Uterus (tissue), 4 donors: ENCODE measurements around the gene HHIPL1. TPM values are rescaled to one million over a fixed set of nuclear protein-coding genes. Genes with fewer than 3 reads are reported as not detected.

ENCODE experiments used
- DNase-seq, 2 donors: peaks; one replicate each; pipeline ENCODE4 v3.0.0-alpha.2; 2019 to 2020
- H3K27ac ChIP-seq, 2 donors: fragments of 200-600 bp; sonication (generic); 1 replicate in 1 of 2; 2 replicates in 1 of 2; pipeline ENCODE4 v1.5.1; 2016 to 2018
- H3K27me3 ChIP-seq, 2 donors: fragments of 200-600 bp; sonication (generic); one replicate each; pipeline ENCODE4 v1.5.1; 2018 to 2019; ENCODE audit warnings: control low read depth in 1 of 2
- H3K36me3 ChIP-seq, 2 donors: fragments of 200-600 bp; sonication (generic); one replicate each; pipeline ENCODE4 v1.5.1; 2019; ENCODE audit warnings: control low read depth in 1 of 2
- H3K4me1 ChIP-seq, 2 donors: fragments of 200-600 bp; sonication (generic); one replicate each; pipeline ENCODE4 v1.5.1; 2018 to 2019; ENCODE audit warnings: control low read depth in 1 of 2
- H3K4me3 ChIP-seq, 2 donors: fragments of 200-600 bp; sonication (generic); 1 replicate in 1 of 2; 2 replicates in 1 of 2; pipeline ENCODE4 v1.5.1; 2018 to 2019; ENCODE audit warnings: mild to moderate bottlenecking in 1 of 2
- H3K9me3 ChIP-seq, 2 donors: fragments of 200-600 bp; sonication (generic); one replicate each; pipeline ENCODE4 v1.5.1; 2019; ENCODE audit warnings: control low read depth in 1 of 2
- CTCF ChIP-seq, 4 experiments: fragments of 200-600 bp in 2 of 4; fragments of 450-650 bp in 2 of 4; sonication (generic) in 2 of 4; IDR thresholded peaks; one replicate each; pipeline ENCODE4 v1.5.1; 2016 to 2019; ENCODE audit warnings: antibody characterized with exemption in 4 of 4, mild to moderate bottlenecking in 2 of 4, moderate library complexity in 1 of 4
- POLR2A ChIP-seq, 2 donors: fragments of 450-650 bp; IDR thresholded peaks; one replicate each; pipeline ENCODE4 v1.6.1; 2016; ENCODE audit warnings: antibody characterized with exemption in 2 of 2, mild to moderate bottlenecking in 1 of 2, moderate library complexity in 1 of 2
- intact Hi-C: fragments of 100-400 bp; cut with DNase I; formaldehyde crosslinking; loops from one replicate; pipeline ENCODE4 v1.15.1; 2023; ENCODE audit warnings: low total_unique reads
- total RNA-seq, 4 donors: library from RNA; depleted of rRNA in 3 of 4; stranded (reverse); fragments of >200 nt in 3 of 4; gene quantifications; one replicate each; pipeline versions ENCODE4 v1.1.0 to v1.2.4, GENCODE V29; 2014 to 2023
- donor health status: DM: yes; HTN: yes; CAD: no.

The HHIPL1 gene
- total RNA-seq, 4 donors from 2014 or later: under 0.01 to 8.2 (median 3.0) TPM

GRCh38 chr14:99689266-99690236, 44.6 kb downstream of the HHIPL1 start:
- H3K9me3 ChIP-seq: no peaks in the 10 kb centered on the region
- no peak overlapping the region for H3K27ac ChIP-seq
- TF ChIP-seq POLR2A (IDR thresholded peaks at IDR 0.05): no peak
- no peak for TF ChIP-seq CTCF (IDR thresholded peaks at IDR 0.05)
- DNase-seq: peak in 1 of 2 donors; percentile 10
- H3K4me3 ChIP-seq: no peak overlapping the region
- no peaks in the 10 kb centered on the region for H3K4me1 ChIP-seq
- no peaks in the 10 kb centered on the region for H3K36me3 ChIP-seq
- no peaks in the 10 kb centered on the region for H3K27me3 ChIP-seq
- intact Hi-C loops: no loop called here

- intact Hi-C loops: no loop called here
These were observed 45.7 kb downstream of the HHIPL1 start for GRCh38 chr14:99690636-99691035.

DNA sequence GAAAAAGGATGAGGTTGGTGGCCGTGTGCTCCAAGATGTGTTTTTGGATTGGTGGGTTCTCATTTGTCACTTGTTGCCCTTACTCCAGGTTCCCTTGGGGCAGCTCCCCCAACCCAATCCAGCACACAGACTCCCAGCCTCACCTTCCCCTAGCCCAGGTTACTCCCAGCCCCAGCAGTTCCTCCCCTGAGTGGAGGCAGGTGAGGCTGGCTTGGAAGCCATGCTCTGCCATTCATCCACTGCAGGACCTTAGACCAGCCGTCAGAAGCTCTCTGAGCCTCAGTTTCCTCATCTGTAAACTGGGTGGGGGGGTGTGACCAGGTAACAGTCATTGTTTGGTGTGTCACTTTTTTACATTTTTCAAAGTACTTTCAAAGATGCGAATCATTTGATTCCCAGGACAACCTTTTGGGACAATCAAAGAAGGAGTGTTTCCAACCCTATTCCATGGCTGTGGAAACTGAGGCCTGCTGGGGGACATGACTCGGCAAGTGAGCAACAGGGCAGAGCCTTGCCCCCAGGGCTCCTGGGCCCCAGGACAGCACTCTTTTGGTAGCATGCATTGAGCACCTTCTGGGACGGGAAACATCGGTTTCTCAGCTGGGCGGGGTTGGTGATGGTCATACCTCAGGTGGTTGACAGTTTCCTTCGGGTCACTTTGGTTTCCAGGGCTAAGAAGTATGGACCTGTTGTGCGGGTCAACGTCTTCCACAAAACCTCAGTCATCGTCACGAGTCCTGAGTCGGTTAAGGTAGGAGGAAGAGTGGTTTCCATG, 46.4 kb downstream of the HHIPL1 start:
- no peak overlapping the region for H3K27ac ChIP-seq
- intact Hi-C loops: no loop called here
- TF ChIP-seq CTCF (IDR thresholded peaks at IDR 0.05) (no peak), POLR2A (IDR thresholded peaks at IDR 0.05) (no peak)
- H3K27me3 ChIP-seq: no peaks in the 10 kb centered on the region
- H3K4me1 ChIP-seq: no peaks in the 10 kb centered on the region
- peak in 1 of 2 donors; percentile 3 for DNase-seq
- H3K36me3 ChIP-seq: no peaks in the 10 kb centered on the region
- no peak overlapping the region for H3K4me3 ChIP-seq
- H3K9me3 ChIP-seq: no peaks in the 10 kb centered on the region

More at GRCh38 chr14:99690636-99691035, 45.7 kb downstream of the HHIPL1 start:
- H3K36me3 ChIP-seq: no peaks in the 10 kb centered on the region
- no peaks in the 10 kb centered on the region for H3K4me1 ChIP-seq
- no peak for DNase-seq
- H3K9me3 ChIP-seq: no peaks in the 10 kb centered on the region
- TF ChIP-seq CTCF (IDR thresholded peaks at IDR 0.05) (no peak), POLR2A (IDR thresholded peaks at IDR 0.05) (no peak)
- H3K27ac ChIP-seq: no peak overlapping the region
- H3K4me3 ChIP-seq: no peak overlapping the region
- H3K27me3 ChIP-seq: no peaks in the 10 kb centered on the region

- no peaks in the 10 kb centered on the region for H3K27me3 ChIP-seq
- TF ChIP-seq POLR2A (IDR thresholded peaks at IDR 0.05): no peak
- TF ChIP-seq CTCF (IDR thresholded peaks at IDR 0.05): no peak
- H3K4me3 ChIP-seq: no peak overlapping the region
- no peaks in the 10 kb centered on the region for H3K36me3 ChIP-seq
- no peak overlapping the region for H3K27ac ChIP-seq
- intact Hi-C loops: no loop called here
- no peaks in the 10 kb centered on the region for H3K9me3 ChIP-seq
- no peaks in the 10 kb centered on the region for H3K4me1 ChIP-seq
- DNase-seq: no peak
These were observed 49.0 kb downstream of the HHIPL1 start for GRCh38 chr14:99693918-99694317.

DNA sequence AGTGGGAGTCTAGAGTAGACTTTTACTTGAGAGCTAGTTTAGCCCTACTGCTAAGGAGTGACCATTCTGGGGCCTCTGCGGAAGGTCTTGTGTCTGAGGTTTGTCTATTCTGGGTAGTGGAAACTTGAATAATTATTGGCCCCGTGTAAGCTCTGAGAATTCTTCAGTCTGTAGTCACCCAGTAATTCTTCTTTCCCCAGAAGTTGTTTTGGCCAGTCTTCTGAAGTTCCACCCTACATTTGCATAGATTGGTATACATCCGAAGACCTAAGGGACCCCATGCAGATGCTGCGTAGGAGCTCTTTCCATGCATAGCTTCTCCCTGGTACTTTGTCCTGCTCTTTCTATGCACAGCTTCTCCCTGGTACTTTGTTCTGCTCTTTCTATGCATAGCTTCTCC, 52.0 kb downstream of the HHIPL1 start:
- Histone ChIP-seq H3K36me3 (no peaks in the 10 kb centered on the region), H3K9me3 (no peaks in the 10 kb centered on the region), H3K4me3 (no peak overlapping the region), H3K4me1 (no peaks in the 10 kb centered on the region), H3K27ac (no peak overlapping the region), H3K27me3 (no peaks in the 10 kb centered on the region)
- no peak for DNase-seq
- TF ChIP-seq POLR2A (IDR thresholded peaks at IDR 0.05): no peak
- TF ChIP-seq CTCF (IDR thresholded peaks at IDR 0.05): no peak
- intact Hi-C loops: no loop called here
